ENCODE measurements around the gene TTLL13.
"Not testable (repeated sequence)": the region's sequence is repeated elsewhere in the genome, so short reads cannot be mapped to it uniquely, and the experiment has no call there.

Gene TTLL13

DNA sequence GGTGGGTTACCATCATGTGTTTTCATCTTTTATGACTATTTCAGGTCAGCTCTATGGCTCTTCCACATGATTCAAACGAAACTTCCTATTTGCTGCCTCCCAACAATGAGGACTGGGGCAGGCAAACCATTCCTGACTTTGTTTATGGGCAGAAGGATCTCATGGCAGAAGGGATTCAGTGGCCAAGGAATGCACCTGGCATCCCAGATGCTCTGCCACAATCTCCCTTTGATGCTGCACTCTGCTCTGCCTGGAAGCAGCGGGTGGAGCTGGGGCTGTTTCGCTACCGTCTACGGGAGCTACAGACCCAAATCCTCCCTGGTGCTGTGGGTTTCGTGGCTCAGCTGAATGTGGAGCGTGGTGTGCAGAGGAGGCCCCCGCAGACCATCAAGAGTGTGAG is 8.5 kb upstream of the TTLL13 start:
- DNase-seq, result no peak

DNA sequence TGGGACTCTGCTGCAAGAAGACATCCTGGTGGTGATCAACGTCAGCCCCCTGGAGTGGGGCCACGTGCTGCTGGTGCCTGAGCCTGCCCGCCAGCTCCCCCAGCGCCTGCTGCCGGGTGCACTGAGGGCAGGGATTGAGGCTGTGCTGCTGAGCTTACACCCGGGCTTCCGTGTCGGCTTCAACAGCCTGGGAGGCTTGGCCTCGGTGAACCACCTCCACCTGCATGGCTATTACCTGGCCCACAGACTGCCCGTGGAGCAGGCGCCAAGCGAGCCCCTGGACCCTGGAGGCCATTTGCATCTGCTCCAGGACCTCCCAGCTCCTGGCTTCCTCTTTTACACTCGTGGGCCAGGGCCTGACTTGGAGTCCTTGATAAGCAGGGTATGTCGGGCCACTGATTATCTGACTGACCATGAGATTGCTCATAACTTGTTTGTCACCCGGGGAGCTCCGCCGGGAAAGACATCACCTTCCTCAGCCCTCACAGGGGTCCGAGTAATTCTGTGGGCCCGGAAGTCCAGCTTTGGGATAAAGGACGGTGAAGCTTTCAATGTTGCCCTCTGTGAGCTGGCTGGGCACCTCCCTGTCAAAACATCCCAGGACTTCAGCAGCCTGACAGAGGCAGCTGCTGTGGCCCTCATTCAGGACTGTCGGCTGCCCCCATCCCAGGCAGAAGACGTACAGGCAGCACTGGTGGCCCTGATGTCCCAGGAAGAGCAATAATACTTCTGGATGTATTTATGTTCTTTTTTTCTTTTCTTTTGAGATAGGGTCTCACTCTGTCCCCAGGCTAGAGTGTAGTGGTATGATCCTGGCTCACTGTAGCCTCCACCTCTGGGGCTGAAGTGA is 7.8 kb upstream of the TTLL13 start:
- no peak for DNase-seq

DNA sequence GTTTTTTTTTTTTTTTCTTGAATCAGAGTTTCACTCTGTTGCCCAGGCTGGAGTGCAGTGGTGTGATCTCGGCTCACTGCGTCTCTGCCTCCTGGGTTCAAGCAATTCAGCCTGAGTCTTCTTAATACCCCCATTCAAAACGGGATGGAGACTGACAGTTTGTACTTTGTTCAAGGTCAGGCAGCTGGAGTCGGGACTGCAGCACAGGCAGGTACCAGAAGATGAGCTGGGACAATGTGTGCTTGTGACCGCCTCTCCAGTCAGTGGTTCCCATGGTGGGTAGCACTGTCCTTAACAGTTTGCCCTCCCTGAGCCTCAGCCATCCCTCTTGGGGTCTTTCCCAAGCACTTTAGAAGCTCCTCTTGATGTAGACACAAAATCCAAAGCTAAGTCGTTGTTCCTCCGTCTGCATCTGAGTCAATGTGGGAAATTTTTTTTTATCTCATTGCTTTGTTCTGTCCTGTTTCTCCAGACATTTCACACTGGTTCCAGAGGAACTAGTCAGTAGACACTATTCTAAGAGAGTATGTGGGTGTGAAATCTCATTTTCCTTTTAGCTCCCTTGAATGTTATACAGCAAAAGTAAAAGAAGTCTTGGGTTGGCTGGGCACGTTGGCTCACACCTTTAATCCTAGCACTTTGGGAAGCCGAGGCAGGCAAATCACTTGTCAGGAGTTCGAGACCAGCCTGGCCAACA is 5.3 kb upstream of the TTLL13 start:
- DNase-seq, result no peak

DNA sequence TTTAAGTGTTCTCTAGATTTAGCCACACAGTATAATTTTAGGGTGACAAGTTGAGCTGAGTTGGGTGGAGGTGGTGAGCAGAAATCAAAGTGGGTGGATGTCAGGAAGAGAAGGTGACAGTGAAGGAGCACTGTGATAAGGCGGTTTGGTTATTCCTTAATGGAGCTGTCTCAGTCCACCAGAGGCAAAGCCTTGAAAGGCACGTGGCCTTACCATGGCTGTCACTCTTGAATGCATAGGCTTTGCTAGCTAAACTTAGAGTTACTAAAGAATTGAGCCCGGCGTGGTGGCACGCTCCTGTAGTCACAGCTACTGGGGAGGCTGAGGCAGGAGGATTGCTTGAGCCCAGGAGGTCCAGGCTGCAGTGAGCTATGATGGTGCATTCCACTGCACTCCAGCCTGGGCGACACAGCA is 560 bp upstream of the TTLL13 start:
- DNase-seq, result no peak

DNA sequence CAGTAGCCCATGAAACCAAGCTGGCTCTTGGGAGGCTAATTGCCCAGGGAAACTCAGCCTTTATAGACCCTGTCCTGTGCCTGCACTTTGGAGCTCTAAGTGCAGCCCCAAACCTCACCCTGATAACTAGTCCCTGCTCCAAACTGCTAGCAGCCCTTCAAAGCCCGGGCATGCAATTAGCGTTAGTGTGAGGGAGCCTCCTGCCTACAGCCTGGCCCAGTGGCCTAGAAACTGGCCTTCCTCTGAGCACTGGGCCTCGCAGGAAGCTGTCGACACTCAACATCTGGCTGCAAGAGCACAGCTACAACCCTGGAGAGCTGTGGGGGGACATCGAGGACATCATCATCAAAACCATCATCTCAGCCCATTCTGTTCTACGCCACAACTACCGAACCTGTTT is 8.4 kb downstream of the TTLL13 start:
- no peak for DNase-seq

DNA sequence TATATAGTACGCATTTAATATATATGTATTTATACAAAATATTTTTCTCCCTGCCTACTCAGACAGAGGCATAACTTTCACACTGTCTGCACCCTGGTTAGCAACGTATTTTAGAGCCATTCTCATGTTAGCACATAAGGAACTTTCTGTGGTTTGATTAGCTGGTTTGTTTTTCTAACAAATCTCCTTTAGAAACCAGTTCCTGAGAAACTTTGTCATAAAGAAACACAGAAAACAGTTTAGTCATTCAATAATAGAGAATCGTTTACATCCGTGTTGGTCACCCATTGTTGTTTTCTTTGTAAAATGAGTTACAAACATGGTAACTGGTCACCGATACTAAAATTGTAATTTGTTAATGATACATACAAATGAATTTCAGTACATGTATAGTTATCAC is 10.2 kb downstream of the TTLL13 start:
- no peak for DNase-seq

DNA sequence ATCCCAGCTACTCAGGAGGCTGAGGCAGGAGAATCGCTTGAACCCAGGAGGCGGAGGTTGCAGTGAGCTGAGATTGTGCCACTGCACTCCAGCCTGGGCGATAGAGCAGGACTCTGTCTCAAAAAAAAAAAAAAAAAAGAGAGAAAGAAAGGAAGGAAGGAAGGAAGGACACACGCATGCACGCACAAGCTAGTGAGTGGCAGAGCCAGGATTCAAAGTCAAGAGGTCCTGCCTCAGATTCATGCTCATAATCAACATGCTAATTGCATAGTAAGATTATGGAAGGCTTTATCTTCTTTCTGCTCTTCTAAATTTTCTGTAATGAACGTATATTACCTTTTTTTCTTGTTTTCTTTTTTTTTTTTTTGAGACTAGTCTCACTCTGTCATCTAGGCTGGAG is 11.4 kb downstream of the TTLL13 start:
- not testable (repeated sequence) for DNase-seq

DNA sequence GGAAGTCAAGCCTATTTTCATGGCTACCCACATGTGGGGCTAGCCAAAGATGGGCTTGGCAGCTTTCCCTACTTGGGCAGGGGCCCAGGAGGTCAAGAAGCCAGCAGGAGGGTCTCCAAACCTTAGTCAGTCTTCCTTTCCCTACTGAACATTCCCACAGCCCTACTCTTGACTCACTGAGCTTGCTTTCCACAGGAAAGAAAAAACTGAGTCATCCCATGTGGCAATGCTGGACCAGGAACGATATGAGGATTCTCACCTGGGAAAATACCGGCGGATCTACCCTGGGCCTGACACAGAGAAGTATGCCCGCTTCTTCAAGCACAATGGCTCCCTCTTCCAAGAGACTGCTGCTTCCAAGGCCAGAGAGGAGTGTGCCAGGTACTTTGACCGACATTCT is 12.5 kb downstream of the TTLL13 start:
- no peak for DNase-seq

DNA sequence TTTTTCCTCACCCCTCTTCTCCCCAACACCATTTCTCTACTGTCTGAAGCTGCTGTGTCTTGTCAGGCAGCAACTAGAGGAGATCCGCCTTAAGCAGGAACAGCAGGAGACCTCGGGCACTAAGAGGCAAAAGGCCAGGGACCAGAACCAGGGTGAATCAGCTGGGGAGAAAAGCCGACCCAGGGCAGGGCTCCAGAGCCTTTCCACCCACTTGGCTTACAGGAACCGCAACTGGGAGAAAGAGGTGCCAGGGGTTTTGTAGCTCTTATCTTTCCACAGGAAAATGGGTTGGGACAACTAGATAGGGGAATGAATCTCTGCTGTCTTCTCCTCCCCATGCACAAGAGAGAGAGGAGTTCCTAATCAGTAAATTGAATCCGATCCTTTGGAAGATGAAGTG is 13.1 kb downstream of the TTLL13 start:
- DNase-seq, result no peak

DNA sequence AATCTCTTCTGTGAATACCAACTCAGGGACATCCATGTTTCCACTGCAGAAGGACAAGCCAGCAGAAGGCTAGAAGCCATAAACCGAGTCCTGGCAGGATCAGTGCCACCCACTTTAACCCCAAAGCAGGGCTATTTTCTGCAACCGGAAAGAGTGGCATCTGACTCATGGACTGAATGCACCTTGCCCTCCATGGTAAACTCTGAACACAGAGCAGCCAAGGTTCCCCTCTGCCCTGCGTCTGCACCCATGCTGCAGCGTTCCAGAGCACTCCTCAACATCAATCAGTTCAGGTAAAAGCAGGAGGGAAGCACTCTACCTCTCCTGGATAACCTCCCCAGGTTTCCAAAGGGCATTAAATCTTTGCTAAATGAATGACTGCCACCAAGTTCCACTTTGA is 15.3 kb downstream of the TTLL13 start:
- DNase-seq, result no peak

DNA sequence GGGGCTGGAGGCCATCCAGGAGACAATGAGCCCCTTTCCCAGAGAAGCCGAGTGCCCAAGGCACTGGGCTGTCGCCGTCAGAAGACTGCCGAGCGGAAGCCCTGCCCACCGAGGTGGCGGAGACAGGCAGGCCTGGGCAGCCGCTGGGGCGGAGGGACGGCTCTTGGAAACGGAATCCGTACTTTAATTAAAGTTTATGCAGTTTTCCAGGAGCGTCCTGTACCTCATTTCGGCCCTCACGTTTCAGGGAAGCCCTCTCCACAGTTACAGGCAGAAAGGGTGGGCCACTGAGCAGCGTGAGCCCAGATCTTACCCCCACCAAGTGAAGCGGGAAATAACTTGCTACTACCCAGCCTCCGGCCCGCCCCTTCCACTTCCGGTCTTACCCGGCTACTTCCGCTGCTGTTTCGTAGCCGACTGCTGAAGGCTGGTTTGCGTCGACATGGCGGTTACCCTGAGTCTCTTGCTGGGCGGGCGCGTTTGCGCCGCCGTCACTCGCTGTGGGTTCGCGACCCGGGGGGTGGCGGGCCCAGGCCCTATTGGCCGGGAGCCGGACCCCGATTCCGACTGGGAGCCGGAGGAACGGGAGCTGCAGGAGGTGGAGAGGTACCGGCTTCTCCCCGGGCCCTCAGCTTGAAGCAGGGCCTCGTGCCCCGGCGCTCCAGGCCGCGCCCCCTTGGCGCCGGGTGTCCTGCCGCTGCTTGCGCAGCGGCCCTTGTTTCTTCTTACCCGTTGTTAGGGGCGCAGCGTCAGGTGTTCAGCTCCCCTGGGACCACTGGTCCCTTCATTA is 16.1 kb downstream of the TTLL13 start, which contains the start of gene NGRN:
NGRN (plus strand) TSS at position 402 of the 790 bp plus-strand sequence; CDS start at position 443, 41 bp downstream.
- peak; percentile 97 for DNase-seq

DNA sequence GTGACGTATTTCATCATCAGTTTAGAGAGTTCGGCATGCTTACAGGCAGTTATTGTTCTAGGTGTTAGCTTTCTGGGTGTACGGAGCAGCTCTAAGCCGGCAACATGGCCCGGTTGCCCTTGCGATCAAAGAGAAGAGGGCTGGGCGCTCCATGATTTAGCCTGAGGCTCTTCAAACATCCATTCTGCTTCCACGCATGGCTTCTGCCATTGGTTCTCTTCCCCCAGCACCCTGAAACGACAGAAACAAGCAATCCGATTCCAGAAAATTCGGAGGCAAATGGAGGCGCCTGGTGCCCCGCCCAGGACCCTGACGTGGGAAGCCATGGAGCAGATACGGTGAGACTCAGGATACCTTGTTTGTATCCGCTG is 16.7 kb downstream of the TTLL13 start:
- no peak for DNase-seq

DNA sequence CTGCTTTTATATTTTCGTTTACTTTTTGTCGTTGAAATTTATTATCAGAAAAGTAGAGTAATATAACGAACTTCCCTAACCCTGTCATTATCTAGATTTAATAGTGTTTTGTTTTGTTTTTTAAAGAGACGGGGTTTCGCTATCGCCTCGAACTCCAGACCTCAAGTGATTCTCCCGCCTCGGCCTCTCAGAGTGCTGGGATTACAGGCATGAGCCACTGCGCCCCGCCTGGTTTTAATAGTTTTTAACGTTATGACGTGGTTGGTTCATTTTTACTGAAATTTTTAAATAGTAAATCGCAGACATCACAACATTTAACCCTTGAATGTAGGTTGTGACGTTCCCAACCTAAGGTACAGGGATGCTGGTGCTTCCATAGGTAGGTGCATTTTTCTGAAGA is 17.1 kb downstream of the TTLL13 start:
- peak; percentile 41 for DNase-seq

DNA sequence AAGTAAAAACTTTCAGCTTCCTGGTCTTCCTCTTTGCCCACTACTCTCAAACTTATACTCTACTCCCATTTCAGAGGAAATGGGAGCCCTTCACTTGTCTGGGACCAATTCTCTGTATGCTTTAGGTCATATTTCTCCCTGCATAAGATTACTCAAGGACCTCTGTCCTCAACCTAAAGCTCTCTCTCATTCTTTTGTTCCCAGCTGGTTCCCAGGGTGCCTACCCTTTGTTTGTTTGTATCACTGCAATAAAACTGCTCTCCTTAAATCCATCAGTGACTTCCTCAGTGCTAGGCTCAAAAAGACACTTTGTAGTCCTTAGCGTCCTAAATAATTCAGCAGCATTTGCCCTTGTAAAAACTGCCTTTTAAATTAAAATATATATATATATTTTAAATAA is 19.1 kb downstream of the TTLL13 start:
- no peak for DNase-seq

DNA sequence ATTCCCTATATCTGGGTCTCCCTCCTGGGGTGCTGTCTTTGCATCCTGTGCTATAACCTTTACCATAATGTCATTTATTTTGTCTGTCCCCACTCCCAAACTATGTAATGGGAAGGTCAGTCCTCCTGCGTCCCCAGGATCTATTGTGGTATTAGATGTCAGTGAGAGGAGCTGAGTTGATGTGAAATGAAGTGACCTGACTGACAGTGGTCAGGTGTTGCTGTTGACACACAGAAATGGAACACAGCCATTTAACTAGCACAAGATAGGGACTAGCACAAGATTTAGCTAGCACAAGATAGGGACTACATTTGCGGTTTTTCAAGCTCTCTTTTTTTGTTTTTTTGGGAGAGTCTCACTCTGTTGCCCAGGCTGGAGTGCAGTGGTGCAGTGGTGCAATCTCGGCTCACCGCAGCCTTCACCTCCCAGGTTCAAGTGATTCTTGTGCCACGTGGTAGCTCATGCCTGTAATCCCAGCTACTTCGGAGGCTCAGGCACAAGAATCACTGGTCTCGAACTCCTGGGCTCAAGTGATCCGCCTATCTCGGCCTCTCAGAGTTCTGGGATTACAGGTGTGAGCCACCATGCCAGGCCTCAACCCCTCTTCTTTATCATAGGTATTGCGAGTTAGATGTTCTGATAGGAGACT is 21.3 kb downstream of the TTLL13 start:
- DNase-seq, result no peak

DNA sequence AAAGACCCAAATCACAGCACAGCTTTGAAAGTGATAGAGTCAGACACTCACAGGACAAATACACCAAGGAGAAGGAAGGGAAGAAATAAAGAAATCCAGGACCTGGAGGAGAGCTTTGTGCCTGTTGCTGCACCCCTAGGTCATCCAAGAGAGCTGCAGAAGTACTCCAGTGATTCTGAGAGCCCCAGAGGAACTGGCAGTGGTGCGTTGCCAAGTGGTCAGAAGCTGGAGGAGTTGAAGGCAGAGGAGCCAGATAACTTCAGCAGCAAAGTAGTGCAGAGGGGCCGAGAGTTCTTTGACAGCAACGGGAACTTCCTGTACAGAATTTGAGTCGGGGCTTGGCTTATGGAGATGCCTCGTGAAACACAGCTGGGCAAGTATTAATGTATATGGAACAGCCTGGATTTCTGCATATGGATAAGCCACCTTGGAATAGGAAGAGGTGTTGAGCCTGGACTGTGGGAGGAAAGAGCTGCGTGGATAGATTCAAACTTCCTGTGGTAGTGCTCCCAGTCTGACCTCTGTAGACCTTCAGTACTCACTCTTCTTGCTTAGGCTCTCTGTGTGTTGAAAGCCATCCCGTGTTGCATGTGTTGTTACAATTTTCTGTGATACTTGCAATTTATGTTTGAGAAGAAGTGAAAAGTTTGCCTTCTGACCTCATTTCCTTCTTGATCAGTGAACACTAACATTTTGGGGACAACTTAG is 22.3 kb downstream of the TTLL13 start:
- no peak for DNase-seq

DNA sequence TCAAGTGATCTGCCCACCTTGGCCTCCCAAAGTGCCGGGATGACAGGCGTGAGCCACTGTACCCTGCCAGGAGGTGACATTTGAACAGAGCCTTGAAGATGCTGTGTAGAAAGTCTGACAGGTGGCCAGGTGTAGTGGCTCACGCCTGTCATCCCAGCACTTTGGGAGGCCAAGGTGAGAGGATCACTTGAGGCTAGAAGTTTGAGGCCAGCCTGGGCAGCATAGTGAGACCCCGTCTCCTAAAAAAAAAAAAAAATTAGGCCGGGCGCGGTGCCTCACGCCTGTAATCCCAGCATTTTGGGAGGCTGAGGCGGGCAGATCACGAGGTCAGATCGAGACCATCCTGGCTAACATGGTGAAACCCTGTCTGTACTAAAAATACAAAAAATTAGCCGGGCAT is 29.1 kb downstream of the TTLL13 start:
- not testable (repeated sequence) for DNase-seq

DNA sequence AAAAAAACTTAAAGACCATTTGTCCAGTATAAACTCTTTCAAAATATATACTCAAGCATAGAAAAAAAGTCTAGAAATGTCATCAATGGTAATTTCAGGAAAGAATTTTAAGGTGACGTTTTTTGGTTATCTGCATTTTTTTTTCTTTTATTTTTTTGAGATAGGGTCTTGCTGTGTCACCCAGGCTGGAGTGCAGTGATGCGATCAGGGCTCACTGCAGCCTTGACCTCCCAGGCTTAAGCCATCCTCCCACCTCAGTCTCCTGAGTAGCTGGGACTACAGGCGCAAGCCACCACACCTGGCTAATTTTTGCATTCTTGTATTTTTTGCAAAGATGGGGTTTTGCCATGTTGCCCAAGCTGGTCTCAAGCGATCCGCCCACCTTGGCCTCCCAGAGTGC is 31.4 kb downstream of the TTLL13 start:
- not testable (repeated sequence) for DNase-seq

DNA sequence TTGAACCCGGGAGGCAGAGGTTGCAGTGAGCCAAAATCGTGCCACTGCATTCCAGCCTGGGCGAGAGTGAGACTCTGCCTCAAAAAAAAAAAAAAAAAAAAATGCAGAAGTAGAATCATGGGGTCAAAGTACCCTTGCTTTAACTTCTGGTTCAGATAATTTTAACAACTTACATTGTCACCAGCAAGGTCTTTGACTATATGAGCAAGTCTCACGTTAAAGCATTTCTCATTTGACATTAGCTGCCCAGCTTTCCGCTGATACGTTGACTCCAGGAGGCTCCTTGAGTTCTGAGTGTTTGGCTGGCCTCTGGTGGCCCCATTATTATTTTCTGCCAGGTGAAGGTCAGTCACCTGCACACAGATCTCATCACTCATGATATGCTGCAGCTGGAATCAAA is 32.3 kb downstream of the TTLL13 start:
- not testable (repeated sequence) for DNase-seq

DNA sequence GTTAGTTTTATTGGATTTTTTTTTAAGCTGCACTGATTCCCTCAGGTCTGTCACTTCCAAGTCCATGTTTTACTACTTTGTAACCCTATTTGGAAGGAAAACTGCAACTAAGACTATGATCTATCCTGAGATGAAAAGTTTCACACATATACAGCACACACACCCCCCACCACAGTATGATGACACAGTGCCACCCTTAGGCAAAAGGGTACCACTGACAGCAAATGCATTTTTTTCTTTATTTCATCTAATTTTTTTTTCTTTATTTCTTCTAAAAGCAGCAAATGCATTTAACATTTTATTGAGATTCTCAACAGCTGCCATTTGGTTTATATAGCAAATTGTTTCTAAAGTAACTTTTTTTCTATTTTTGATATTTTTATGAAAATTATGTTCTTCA is 37.3 kb downstream of the TTLL13 start:
- DNase-seq, result no peak

DNA sequence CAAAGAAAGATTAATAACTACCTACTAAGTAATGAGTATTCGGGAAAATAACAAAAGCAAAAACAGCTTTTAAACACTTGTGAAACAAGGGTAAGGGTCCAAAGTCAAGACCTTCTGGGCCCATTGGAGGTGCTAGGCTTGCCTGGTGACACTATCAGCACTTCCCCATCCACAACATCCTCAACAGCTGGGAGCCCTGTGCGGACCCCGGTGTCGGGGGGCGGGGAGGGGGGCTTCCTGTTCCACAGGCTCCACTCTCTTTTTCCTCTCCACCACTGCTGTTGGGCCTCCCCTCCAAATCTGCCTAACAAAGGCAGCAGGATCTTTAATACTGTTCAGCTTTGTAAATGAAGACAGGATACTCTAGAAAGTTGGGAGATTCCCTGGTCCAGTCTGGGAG is 37.7 kb downstream of the TTLL13 start:
- no peak for DNase-seq

DNA sequence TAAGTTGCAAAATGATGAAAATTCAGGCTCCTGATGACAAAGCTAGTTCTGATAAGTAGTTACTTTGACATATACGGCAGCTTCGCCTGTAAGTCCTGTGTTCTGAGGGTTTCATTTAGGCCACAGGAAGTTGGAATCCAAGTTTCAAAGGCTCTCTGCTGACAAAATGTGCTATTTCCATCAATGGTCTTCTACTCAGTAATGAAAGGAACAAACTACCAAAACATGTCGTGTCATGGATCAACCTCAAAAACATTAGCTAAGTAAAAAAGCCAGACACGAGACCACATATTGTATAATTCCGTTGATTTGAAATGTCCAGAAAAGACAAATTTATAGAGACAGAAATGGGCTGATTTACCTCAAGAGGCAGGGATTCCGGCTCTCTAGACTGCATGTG is 38.6 kb downstream of the TTLL13 start:
- no peak for DNase-seq

Measured in right forelimb (tissue), 1 donor.